Measurements from ENCODE around the gene CFAP46.

CFAP46 gene

DNA sequence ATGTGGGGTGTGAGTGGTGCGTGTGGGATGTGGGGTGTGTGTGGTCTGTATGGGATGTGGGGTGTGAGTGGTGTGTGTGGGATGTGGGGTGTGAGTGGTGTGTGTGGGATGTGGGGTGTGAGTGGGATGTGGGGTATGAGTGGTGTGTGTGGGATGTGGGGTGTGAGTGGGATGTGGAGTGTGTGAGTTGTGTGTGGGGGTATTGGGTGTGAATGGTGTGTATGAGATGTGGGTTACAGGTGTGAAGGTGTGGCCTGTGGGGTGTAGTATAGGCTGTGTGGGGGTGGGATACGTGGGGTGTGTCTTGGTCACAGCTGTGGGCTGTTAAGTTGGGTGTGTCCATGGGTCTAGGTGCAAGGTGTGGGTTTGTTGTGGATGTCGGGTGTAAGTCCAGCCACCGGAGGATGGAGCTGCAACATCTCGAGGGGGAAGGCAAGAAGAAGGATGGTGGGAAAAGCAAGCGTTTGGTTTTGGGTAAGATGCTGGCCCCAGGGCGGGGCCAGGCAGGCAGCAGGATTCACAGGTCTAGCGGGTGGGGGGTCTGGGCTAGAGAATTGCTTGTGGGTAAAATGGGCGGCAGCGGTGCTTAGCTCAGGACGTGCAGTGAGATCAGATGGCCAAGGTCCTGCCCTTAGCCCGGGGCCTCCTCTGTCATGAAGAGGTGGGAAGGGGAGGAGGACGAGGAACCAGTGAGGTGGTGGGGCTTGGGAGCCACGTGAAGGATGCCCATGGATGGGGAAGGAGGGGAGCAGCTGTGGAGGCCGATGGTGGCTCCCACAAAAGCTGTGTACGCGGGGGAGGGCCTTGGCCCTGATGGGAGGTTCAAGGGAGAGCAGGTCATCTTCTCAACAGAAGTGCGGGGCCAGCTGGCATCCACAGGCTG, 60.1 kb downstream of the CFAP46 start:
- no peak for DNase-seq (ENCODE audit: low read depth)
- TF ChIP-seq, protein P1, sequence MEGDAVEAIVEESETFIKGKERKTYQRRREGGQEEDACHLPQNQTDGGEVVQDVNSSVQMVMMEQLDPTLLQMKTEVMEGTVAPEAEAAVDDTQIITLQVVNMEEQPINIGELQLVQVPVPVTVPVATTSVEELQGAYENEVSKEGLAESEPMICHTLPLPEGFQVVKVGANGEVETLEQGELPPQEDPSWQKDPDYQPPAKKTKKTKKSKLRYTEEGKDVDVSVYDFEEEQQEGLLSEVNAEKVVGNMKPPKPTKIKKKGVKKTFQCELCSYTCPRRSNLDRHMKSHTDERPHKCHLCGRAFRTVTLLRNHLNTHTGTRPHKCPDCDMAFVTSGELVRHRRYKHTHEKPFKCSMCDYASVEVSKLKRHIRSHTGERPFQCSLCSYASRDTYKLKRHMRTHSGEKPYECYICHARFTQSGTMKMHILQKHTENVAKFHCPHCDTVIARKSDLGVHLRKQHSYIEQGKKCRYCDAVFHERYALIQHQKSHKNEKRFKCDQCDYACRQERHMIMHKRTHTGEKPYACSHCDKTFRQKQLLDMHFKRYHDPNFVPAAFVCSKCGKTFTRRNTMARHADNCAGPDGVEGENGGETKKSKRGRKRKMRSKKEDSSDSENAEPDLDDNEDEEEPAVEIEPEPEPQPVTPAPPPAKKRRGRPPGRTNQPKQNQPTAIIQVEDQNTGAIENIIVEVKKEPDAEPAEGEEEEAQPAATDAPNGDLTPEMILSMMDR (IDR thresholded peaks at IDR 0.05; ENCODE audit: control insufficient read depth, insufficient read depth, low read depth, low read length, missing control alignments) = no peak
- H3K4me3 ChIP-seq (ENCODE audit: control insufficient read depth, low read depth, low read length) = no peak overlapping the region

DNA sequence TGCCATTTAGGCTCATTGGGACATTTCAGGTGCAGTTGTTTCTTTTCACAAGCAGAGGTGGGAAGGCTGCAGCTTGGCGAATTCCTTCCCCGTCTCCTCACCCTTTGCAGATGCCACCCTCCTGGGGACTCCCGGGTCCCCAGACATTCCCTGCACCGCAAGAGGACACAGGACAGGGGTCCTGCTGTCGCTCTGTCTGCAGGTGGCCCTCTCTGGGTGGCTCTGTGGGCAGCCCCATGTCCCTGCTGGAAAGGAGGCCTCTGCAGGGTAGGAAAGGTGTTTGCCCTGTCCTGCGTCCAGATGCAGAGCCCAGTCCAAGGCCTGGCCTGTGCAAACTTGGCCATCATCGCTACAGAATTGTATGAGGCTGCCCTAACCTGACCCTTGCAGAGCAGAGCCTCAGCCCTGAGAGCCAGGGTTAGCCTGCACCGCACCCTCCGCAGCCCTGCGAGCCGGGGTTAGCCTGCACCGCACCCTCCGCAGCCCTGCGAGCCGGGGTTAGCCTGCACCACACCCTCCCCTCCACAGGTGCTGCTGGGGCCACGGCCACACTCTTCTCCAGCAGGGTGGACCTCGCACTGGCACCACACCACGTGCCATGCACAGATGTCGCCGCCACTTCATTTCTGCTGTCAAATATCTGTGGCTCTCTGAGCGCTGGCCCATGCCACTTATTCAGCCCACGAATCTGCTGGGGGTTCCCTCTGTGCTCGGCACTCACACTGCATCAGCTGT, 61.0 kb downstream of the CFAP46 start:
- DNase-seq (ENCODE audit: low read depth) = no peak
- TF ChIP-seq, protein P1 (IDR thresholded peaks at IDR 0.05; ENCODE audit: control insufficient read depth, insufficient read depth, low read depth, low read length, missing control alignments) = no peak
- H3K4me3 ChIP-seq (ENCODE audit: control insufficient read depth, low read depth, low read length) = no peak overlapping the region

DNA sequence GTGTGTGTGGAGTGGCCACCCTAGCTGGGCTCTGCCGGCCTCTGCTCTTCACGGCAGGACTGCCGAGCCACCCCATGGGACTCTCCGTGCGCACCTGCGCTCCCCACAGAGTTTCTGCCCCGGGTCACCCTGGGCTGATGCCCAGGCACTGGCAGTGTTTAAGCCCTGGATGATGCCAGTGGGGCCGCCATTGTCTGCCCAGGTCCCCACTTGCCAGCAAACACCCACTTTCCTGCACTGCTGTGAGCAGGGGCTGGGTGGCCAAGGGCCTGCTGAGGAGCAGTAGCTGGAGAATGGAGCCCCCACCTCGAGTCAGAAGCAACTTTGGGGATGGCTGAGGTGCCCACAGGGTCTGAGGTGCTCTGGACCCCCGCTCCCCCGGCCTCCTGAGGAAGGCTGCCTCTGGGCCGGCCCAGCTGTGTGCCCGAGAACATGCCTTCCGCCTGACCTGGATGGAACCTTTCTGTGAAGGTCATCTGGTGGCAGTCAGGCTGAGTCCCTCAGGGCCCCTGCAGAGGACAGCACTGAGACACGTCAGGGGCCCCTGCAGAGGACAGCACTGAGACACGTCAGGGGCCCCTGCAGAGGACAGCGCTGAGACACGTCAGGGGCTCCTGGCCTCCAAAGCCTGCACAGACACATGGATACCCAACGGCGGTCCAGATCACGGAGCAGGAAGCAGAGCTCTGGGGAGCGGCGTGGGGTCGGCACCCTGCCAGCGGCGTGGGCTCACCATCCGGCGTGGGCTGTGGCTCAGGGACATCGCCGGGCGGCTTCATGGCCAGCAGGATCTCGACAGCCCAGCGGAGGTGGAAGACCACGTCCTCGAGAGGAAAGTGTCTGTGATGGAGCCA, 62.0 kb downstream of the CFAP46 start:
- no peak for DNase-seq (ENCODE audit: low read depth)
- no peak overlapping the region for H3K4me3 ChIP-seq (ENCODE audit: control insufficient read depth, low read depth, low read length)
- TF ChIP-seq, protein P1 (IDR thresholded peaks at IDR 0.05; ENCODE audit: control insufficient read depth, insufficient read depth, low read depth, low read length, missing control alignments) = no peak

DNA sequence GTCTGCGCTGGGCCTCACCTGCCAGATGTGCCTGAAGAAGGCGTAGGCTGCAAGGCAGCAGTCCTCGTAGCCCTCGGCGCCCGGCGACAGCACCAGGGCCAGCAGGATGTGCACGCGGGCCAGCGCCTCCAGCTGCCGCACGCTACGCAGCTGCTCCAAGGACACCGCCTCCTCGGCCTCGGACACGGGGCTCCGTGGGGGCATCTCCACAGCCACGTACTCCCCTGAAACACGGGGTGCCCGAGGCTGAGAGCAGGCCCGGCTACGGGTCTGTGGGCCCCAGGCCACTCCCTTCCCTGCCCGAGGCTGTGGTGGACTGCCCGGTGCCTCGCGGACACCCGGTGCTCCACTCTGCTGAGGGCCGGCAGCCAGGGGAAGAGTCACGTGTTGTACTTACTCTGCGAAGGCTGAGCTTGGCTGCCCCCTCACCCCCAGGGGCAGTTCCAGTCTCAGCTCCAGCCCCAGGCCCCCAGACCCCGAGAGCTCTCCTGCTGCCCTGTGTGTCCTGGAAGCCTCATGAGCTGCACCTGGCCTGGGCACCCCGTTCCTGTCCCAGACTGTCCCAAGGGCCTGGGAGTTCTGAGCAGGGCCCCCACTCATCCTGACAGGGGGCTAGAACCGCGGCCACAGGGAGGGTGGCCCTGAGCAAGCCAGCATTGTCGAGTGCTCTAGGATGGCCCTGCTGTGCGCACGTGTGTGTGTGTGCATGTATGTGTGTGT, 62.8 kb downstream of the CFAP46 start:
- no peak for DNase-seq (ENCODE audit: low read depth)
- H3K4me3 ChIP-seq (ENCODE audit: control insufficient read depth, low read depth, low read length) = no peak overlapping the region

DNA sequence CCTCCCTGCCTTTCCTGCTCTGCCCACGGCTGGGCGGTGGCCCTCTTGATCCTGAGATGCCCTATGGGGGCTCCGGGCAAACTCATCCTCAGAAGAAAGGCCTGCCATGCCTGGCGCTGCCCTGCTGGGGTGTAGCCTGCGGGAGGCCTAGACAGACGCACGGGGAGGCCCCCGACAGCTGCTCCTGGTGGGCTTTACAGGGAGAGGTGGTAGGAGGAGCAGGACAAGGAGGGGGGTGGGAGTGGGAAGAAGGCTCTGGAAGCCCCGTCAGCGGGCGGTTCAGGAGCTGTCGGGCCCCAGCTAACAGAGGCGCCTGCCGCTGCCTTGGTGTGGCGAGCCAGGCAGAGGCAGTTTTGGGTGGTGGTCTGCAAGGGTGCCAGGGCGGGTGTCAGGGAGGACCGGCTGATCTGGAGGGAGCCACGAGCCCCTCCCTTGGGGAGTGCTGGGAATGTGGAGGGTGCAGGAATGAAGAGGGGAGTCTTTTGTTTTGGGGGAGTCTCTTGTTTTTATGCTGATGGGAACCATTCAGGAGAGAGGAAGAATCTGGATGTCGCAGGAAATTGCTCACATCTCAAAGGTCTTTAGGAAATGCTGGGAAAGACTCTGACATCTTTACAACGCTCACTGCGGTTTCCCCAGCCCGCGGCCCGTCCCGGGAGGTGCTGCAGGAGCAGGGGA, 63.5 kb downstream of the CFAP46 start:
- no peak for DNase-seq (ENCODE audit: low read depth)
- TF ChIP-seq, protein P1 (IDR thresholded peaks at IDR 0.05; ENCODE audit: control insufficient read depth, insufficient read depth, low read depth, low read length, missing control alignments) = no peak
- no peak overlapping the region for H3K4me3 ChIP-seq (ENCODE audit: control insufficient read depth, low read depth, low read length)

More for the DNA sequence above, 62.8 kb downstream of the CFAP46 start:
- TF ChIP-seq, protein P1 (IDR thresholded peaks at IDR 0.05; ENCODE audit: control insufficient read depth, insufficient read depth, low read depth, low read length, missing control alignments) = no peak
